H9 (cell line): ENCODE measurements around the gene PARP9. TPM values are rescaled to one million over a fixed set of nuclear protein-coding genes. Genes with fewer than 3 reads are reported as not detected.
A peak's percentile ranks its signal among the peaks of the same experiment; 100 is the strongest.

ENCODE experiments used
- DNase-seq: peaks from one replicate; pipeline ENCODE4 v3.0.0-alpha.2; 2017
- H2AFZ ChIP-seq: one replicate; pipeline ENCODE4 v1.6.1; 2013; ENCODE audit warnings: mild to moderate bottlenecking, low read length, control low read depth, moderate library complexity
- H2AK5ac ChIP-seq: 2 replicates; pipeline ENCODE4 v1.6.1; 2013; ENCODE audit warnings: low read length, control low read depth, mixed read lengths; ENCODE audit not compliant: insufficient read length
- H2BK120ac ChIP-seq: one replicate; pipeline ENCODE4 v1.6.1; 2013; ENCODE audit warnings: low read depth, mild to moderate bottlenecking, low read length, control low read depth, inconsistent platforms; ENCODE audit not compliant: poor library complexity, severe bottlenecking
- H2BK12ac ChIP-seq: 2 replicates; pipeline ENCODE4 v1.6.1; 2013; ENCODE audit warnings: low read length, control low read depth, mixed read lengths, low read depth; ENCODE audit not compliant: insufficient read length
- H2BK15ac ChIP-seq: 2 replicates; pipeline ENCODE4 v1.6.1; 2013; ENCODE audit warnings: low read depth, low read length, control low read depth
- H2BK20ac ChIP-seq: one replicate; pipeline ENCODE4 v1.6.1; 2013; ENCODE audit warnings: low read depth, mild to moderate bottlenecking, low read length, control low read depth, inconsistent platforms; ENCODE audit not compliant: poor library complexity, severe bottlenecking
- H2BK5ac ChIP-seq: 2 replicates; pipeline ENCODE4 v1.6.1; 2013; ENCODE audit warnings: low read length, control low read depth, mixed read lengths; ENCODE audit not compliant: insufficient read length
- H3K14ac ChIP-seq: 2 replicates; pipeline ENCODE4 v1.6.1; 2013; ENCODE audit warnings: low read length, control low read depth; ENCODE audit not compliant: insufficient read depth
- H3K18ac ChIP-seq: 2 replicates; pipeline ENCODE4 v1.6.1; 2013; ENCODE audit warnings: low read depth, mild to moderate bottlenecking, mixed read lengths, low read length, control low read depth; ENCODE audit not compliant: insufficient read length
- H3K23ac ChIP-seq: 2 replicates; pipeline ENCODE4 v1.6.1; 2013; ENCODE audit warnings: low read length, control low read depth, mixed read lengths, low read depth; ENCODE audit not compliant: insufficient read length
- H3K23me2 ChIP-seq: 2 replicates; pipeline ENCODE4 v1.6.1; 2013; ENCODE audit warnings: low read depth, mild to moderate bottlenecking, mixed read lengths, low read length, control low read depth; ENCODE audit not compliant: insufficient read length, poor library complexity, severe bottlenecking
- H3K27ac ChIP-seq: 2 replicates; pipeline ENCODE4 v1.5.1; 2013; ENCODE audit warnings: low read length, control low read depth, mixed read lengths, low read depth; ENCODE audit not compliant: insufficient read length
- H3K27me3 ChIP-seq: 2 replicates; pipeline ENCODE4 v1.6.1; 2013; ENCODE audit warnings: low read length, control low read depth, inconsistent platforms; ENCODE audit not compliant: insufficient read depth
- H3K4ac ChIP-seq: 2 replicates; pipeline ENCODE4 v1.6.1; 2013; ENCODE audit warnings: low read depth, mild to moderate bottlenecking, control low read depth, inconsistent platforms, low read length, moderate library complexity
- H3K4me1 ChIP-seq: 2 replicates; pipeline ENCODE4 v1.6.1; 2013; ENCODE audit warnings: low read length, control low read depth, inconsistent platforms; ENCODE audit not compliant: insufficient read depth
- H3K4me2 ChIP-seq: 2 replicates; pipeline ENCODE4 v1.6.1; 2013; ENCODE audit warnings: low read length, control low read depth, mixed read lengths; ENCODE audit not compliant: insufficient read length, insufficient read depth
- H3K56ac ChIP-seq: 2 replicates; pipeline ENCODE4 v1.6.1; 2013; ENCODE audit warnings: low read depth, mild to moderate bottlenecking, mixed read lengths, low read length, control low read depth; ENCODE audit not compliant: insufficient read length
- H3K79me1 ChIP-seq: 2 replicates; pipeline ENCODE4 v1.6.1; 2013; ENCODE audit warnings: low read depth, mild to moderate bottlenecking, moderate library complexity, low read length, control low read depth, inconsistent platforms; ENCODE audit not compliant: insufficient read depth, poor library complexity, severe bottlenecking
- H3K79me2 ChIP-seq: 2 replicates; pipeline ENCODE4 v1.6.1; 2013; ENCODE audit warnings: low read length, control low read depth, inconsistent platforms; ENCODE audit not compliant: insufficient read depth
- H3K9ac ChIP-seq: 2 replicates; pipeline ENCODE4 v1.6.1; 2013; ENCODE audit warnings: low read length, control low read depth, mixed read lengths; ENCODE audit not compliant: insufficient read length; ENCODE audit errors: extremely low read depth
- H3K9me3 ChIP-seq: one replicate; pipeline ENCODE4 v1.6.1; 2013; ENCODE audit warnings: low read depth, low read length, inconsistent platforms; ENCODE audit not compliant: control insufficient read depth
- H3T11ph ChIP-seq: one replicate; pipeline ENCODE4 v1.6.1; 2013; ENCODE audit warnings: mild to moderate bottlenecking, low read length, control low read depth, inconsistent platforms
- H4K20me1 ChIP-seq: one replicate; pipeline ENCODE4 v1.6.1; 2013; ENCODE audit not compliant: control insufficient read depth, insufficient read length, insufficient read depth
- H4K5ac ChIP-seq: 2 replicates; pipeline ENCODE4 v1.6.1; 2013; ENCODE audit warnings: low read depth, mild to moderate bottlenecking, mixed read lengths, low read length, control low read depth; ENCODE audit not compliant: insufficient read length
- H4K8ac ChIP-seq: replicated peaks from 2 replicates; pipeline ENCODE4 v1.6.1; 2013; ENCODE audit warnings: low read length, control low read depth, mixed read lengths, low read depth; ENCODE audit not compliant: insufficient read length
- H4K91ac ChIP-seq: 2 replicates; pipeline ENCODE4 v1.6.1; 2013; ENCODE audit warnings: low read depth, mild to moderate bottlenecking, moderate library complexity, mixed read lengths, low read length, control low read depth; ENCODE audit not compliant: insufficient read length
- H3K27ac Mint-ChIP-seq, 3 experiments: 2 replicates in 2 of 3; 3 replicates in 1 of 3; pipeline ENCODE4 v1.8.0; 2020 to 2021; ENCODE audit warnings: mixed read lengths in 3 of 3, mild to moderate bottlenecking in 1 of 3, moderate library complexity in 1 of 3
- H3K27me3 Mint-ChIP-seq: 2 replicates; pipeline ENCODE4 v1.8.0; 2021; ENCODE audit warnings: low read depth, mild to moderate bottlenecking, moderate library complexity, mixed read lengths
- H3K36me3 Mint-ChIP-seq, 3 experiments: 2 replicates in 2 of 3; 3 replicates in 1 of 3; pipeline ENCODE4 v1.8.0; 2020 to 2021; ENCODE audit warnings: low read depth in 3 of 3, mixed read lengths in 3 of 3; ENCODE audit not compliant: insufficient read depth in 1 of 3
- H3K4me1 Mint-ChIP-seq, 2 experiments: 2 replicates each; pipeline ENCODE4 v1.8.0; 2020; ENCODE audit warnings: mixed read lengths in 2 of 2
- H3K4me3 Mint-ChIP-seq, 2 experiments: 2 replicates in 1 of 2; 3 replicates in 1 of 2; pipeline ENCODE4 v1.8.0; 2020 to 2021; ENCODE audit warnings: mild to moderate bottlenecking in 2 of 2, mixed read lengths in 2 of 2, moderate library complexity in 1 of 2
- H3K9me3 Mint-ChIP-seq, 2 experiments: 2 replicates in 1 of 2; 3 replicates in 1 of 2; pipeline ENCODE4 v1.8.0; 2020; ENCODE audit warnings: mild to moderate bottlenecking in 2 of 2, mixed read lengths in 2 of 2, moderate library complexity in 1 of 2
- WGBS: extraction: QIAGEN DNeasy Blood & Tissue Kit; methylation state at CpG from one replicate; pipeline ENCODE4 v1.1.7; 2013; ENCODE audit warnings: missing lambda C conversion rate, low lambda C conversion rate, mixed read lengths; ENCODE audit not compliant: insufficient read length; ENCODE audit errors: extremely low coverage; 5-methylcytosine and 5-hydroxymethylcytosine counted together
- total RNA-seq: library from RNA; stranded (reverse); gene quantifications from 2 replicates; pipeline ENCODE4 v1.2.1, GENCODE V29; 2021
- TF ChIP-seq, protein P1 (sequence below): fragments of 200-600 bp; sonication (generic); conservative IDR thresholded peaks from 3 replicates; pipeline ENCODE4 v1.8.0; 2021; ENCODE audit warnings: antibody characterized with exemption, mild to moderate bottlenecking

The PARP9 gene
- total RNA-seq, 1 experiment from 2014 or later, result 3.4 TPM

GRCh38 chr3:122496508-122496907 is 67.6 kb downstream of the PARP9 start:
- H3K27ac Mint-ChIP-seq, result peak overlapping the region in 2 of 3 experiments; percentile 5 to 85; a peak in 4 of 7 replicates
- WGBS, result no CpG with 5 or more reads among the region's 2 CpGs
- no peak for DNase-seq

More at GRCh38 chr3:122496508-122496907, 67.6 kb downstream of the PARP9 start:
- no peak overlapping the region for H3K14ac ChIP-seq
- Mint-ChIP-seq H3K4me1 (peaks cover 30 to 35% of the 10 kb centered on the region in 2 experiments), H3K27me3 (no peaks in the 10 kb centered on the region), H3K9me3 (no peaks in the 10 kb centered on the region), H3K4me3 (no peak overlapping the region), H3K36me3 (peaks cover 11 to 37% (median 31%) of the 10 kb centered on the region in 3 experiments; a peak in 6 of 7 replicates)
- H2BK120ac ChIP-seq, result no peak overlapping the region
- no peak overlapping the region for H3K4ac ChIP-seq
- no peak overlapping the region for H4K8ac ChIP-seq
- H3K9me3 ChIP-seq, result no peaks in the 10 kb centered on the region
- H3K27ac ChIP-seq, result no peak overlapping the region
- no peak overlapping the region for H3K23ac ChIP-seq
- H2AK5ac ChIP-seq, result no peak overlapping the region
- H3K27me3 ChIP-seq, result no peaks in the 10 kb centered on the region
- H3K56ac ChIP-seq, result no peak overlapping the region
- no peak overlapping the region for H4K5ac ChIP-seq
- H3K4me1 ChIP-seq, result no peaks in the 10 kb centered on the region; the same call in none of the 2 replicates
- H3K4me2 ChIP-seq, result no peak overlapping the region
- no peak overlapping the region for H2BK5ac ChIP-seq
- H3K9ac ChIP-seq, result no peak overlapping the region
- peak overlapping the region; percentile 75 for H2BK20ac ChIP-seq
- H3K79me2 ChIP-seq, result 0 out of 2 replicates have a peak, but pooled peaks cover 2% of the 10 kb centered on the region
- no peak overlapping the region for H2BK15ac ChIP-seq
- no peak overlapping the region for H4K91ac ChIP-seq
- TF ChIP-seq, protein P1, sequence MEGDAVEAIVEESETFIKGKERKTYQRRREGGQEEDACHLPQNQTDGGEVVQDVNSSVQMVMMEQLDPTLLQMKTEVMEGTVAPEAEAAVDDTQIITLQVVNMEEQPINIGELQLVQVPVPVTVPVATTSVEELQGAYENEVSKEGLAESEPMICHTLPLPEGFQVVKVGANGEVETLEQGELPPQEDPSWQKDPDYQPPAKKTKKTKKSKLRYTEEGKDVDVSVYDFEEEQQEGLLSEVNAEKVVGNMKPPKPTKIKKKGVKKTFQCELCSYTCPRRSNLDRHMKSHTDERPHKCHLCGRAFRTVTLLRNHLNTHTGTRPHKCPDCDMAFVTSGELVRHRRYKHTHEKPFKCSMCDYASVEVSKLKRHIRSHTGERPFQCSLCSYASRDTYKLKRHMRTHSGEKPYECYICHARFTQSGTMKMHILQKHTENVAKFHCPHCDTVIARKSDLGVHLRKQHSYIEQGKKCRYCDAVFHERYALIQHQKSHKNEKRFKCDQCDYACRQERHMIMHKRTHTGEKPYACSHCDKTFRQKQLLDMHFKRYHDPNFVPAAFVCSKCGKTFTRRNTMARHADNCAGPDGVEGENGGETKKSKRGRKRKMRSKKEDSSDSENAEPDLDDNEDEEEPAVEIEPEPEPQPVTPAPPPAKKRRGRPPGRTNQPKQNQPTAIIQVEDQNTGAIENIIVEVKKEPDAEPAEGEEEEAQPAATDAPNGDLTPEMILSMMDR, result no peak
- peaks cover 10% of the 10 kb centered on the region for H3K79me1 ChIP-seq
- H3K18ac ChIP-seq, result no peak overlapping the region
- no peak overlapping the region for H3T11ph ChIP-seq
- H4K20me1 ChIP-seq, result no peaks in the 10 kb centered on the region
- H2BK12ac ChIP-seq, result no peak overlapping the region
- no peak overlapping the region for H2AFZ ChIP-seq
- no peaks in the 10 kb centered on the region for H3K23me2 ChIP-seq
